Naive thymus-derived CD4-positive, alpha-beta T cell (primary cell): ENCODE data around the gene CLCN5. TPM values are rescaled to one million over a fixed set of nuclear protein-coding genes. Genes with fewer than 3 reads are reported as not detected.
A peak's percentile ranks its signal among the peaks of the same experiment; 100 is the strongest.
"Not testable (repeated sequence)": the region's sequence is repeated elsewhere in the genome, so short reads cannot be mapped to it uniquely, and the experiment has no call there.

ENCODE experiments used
- ATAC-seq: fragments of 150-1000 bp; cut with Tn5 transposase; 2 replicates; pipeline ENCODE4 v1.10.0; 2021; ENCODE audit warnings: mild to moderate bottlenecking, moderate library complexity
- CTCF ChIA-PET: fragments of 350-600 bp; sonication (Branson Sonifier 250); formaldehyde crosslinking; loops from one replicate; lab custom pipeline; 2021; ENCODE audit warnings: antibody characterized with exemption; lab: Charles Lee
- POLR2A ChIA-PET: fragments of 350-600 bp; sonication (Branson Sonifier 250); formaldehyde crosslinking; loops from one replicate; lab custom pipeline; 2021; ENCODE audit warnings: antibody characterized with exemption, inconsistent platforms; lab: Charles Lee
- DNase-seq, 9 donors: peaks; one replicate each; pipeline versions ENCODE4 v3.0.0 to v3.0.0-alpha.2; 2020 to 2022; ENCODE audit warnings: mixed read lengths in 1 of 9
- H3K27ac ChIP-seq: one replicate; pipeline ENCODE4 v1.7.0; 2013; ENCODE audit warnings: mild to moderate bottlenecking, low read depth, low read length, moderate library complexity
- H3K27me3 ChIP-seq, 2 donors: one replicate each; pipeline ENCODE4 v1.7.0; 2013; ENCODE audit warnings: low read length in 2 of 2, mild to moderate bottlenecking in 2 of 2, moderate library complexity in 2 of 2; ENCODE audit not compliant: control insufficient read depth in 2 of 2, insufficient read depth in 2 of 2
- H3K36me3 ChIP-seq, 3 experiments: 1 replicate in 2 of 3; 2 replicates in 1 of 3; pipeline ENCODE4 v1.7.0; 2013; ENCODE audit warnings: low read length in 3 of 3, mild to moderate bottlenecking in 3 of 3, moderate library complexity in 1 of 3; ENCODE audit not compliant: insufficient read depth in 3 of 3, control insufficient read depth in 2 of 3
- H3K4me1 ChIP-seq, 2 donors: one replicate each; pipeline ENCODE4 v1.7.0; 2013; ENCODE audit warnings: low read length in 2 of 2, mild to moderate bottlenecking in 2 of 2, moderate library complexity in 1 of 2; ENCODE audit not compliant: control insufficient read depth in 2 of 2, insufficient read depth in 2 of 2
- H3K4me3 ChIP-seq: 2 replicates; pipeline ENCODE4 v1.7.0; 2013; ENCODE audit warnings: mild to moderate bottlenecking, low read length
- H3K9me3 ChIP-seq, 3 experiments: 1 replicate in 2 of 3; 2 replicates in 1 of 3; pipeline ENCODE4 v1.7.0; 2013; ENCODE audit warnings: low read length in 3 of 3; ENCODE audit not compliant: control insufficient read depth in 2 of 3
- H3K27ac Mint-ChIP-seq, 9 donors: one replicate each; pipeline ENCODE4 v1.8.0; 2020 to 2022; ENCODE audit warnings: mixed read lengths in 9 of 9, mild to moderate bottlenecking in 8 of 9, moderate library complexity in 5 of 9, inconsistent platforms in 2 of 9
- H3K27me3 Mint-ChIP-seq, 5 donors: one replicate each; pipeline ENCODE4 v1.8.0; 2021 to 2022; ENCODE audit warnings: mixed read lengths in 5 of 5, mild to moderate bottlenecking in 1 of 5
- H3K36me3 Mint-ChIP-seq, 5 donors: one replicate each; pipeline ENCODE4 v1.8.0; 2020 to 2022; ENCODE audit warnings: mixed read lengths in 5 of 5, mild to moderate bottlenecking in 3 of 5, inconsistent platforms in 1 of 5
- H3K4me1 Mint-ChIP-seq, 7 donors: one replicate each; pipeline ENCODE4 v1.8.0; 2020 to 2022; ENCODE audit warnings: mixed read lengths in 7 of 7, mild to moderate bottlenecking in 3 of 7, inconsistent platforms in 1 of 7
- H3K4me3 Mint-ChIP-seq, 10 donors: one replicate each; pipeline ENCODE4 v1.8.0; 2020 to 2022; ENCODE audit warnings: mild to moderate bottlenecking in 10 of 10, mixed read lengths in 10 of 10, moderate library complexity in 6 of 10, inconsistent platforms in 2 of 10
- H3K9me3 Mint-ChIP-seq, 11 donors: one replicate each; pipeline ENCODE4 v1.8.0; 2020 to 2022; ENCODE audit warnings: mixed read lengths in 11 of 11, mild to moderate bottlenecking in 4 of 11, inconsistent platforms in 1 of 11, moderate library complexity in 1 of 11
- intact Hi-C, 2 donors: fragments of 100-400 bp; cut with micrococcal nuclease; formaldehyde crosslinking; loops; one replicate each; pipeline ENCODE4 v1.15.1; 2023
- polyA plus RNA-seq, 2 donors: library from polyadenylated mRNA; unstranded; fragments of 300-500 nt; fragmentation: Illumina TruSeq; gene quantifications; one replicate each; pipeline ENCODE4 v1.2.3, GENCODE V29; 2021
- total RNA-seq, 6 experiments: library from RNA in 5 of 6; stranded (reverse) in 5 of 6; gene quantifications; 1 replicate in 5 of 6; 2 replicates in 1 of 6; pipeline ENCODE4 v1.2.3 and lab custom pipeline; 2021 to 2026

The CLCN5 gene
- total and polyA plus RNA-seq, 7 experiments from 2014 or later, result 0.50 to 3.9 (median 3.7) TPM

- Mint-ChIP-seq H3K36me3 (no peaks in the 10 kb centered on the region), H3K4me1 (peaks cover 0 to 5% (median 0%) of the 10 kb centered on the region in 7 donors), H3K9me3 (peaks cover 0 to 1% (median 0%) of the 10 kb centered on the region in 11 donors), H3K27ac (no peak overlapping the region), H3K27me3 (no peaks in the 10 kb centered on the region), H3K4me3 (no peak overlapping the region)
- Histone ChIP-seq H3K4me1 (no peaks in the 10 kb centered on the region), H3K36me3 (no peaks in the 10 kb centered on the region), H3K9me3 (no peaks in the 10 kb centered on the region), H3K27ac (no peak overlapping the region), H3K27me3 (no peaks in the 10 kb centered on the region), H3K4me3 (no peak overlapping the region)
- DNase-seq (no peak), ATAC-seq (no peak)
- ChIA-PET POLR2A (no interaction called here), CTCF (no interaction called here)
- intact Hi-C loops, result no loop called here
These were observed 76.7 kb downstream of the CLCN5 start for GRCh38 chrX:49999087-49999486.

DNA sequence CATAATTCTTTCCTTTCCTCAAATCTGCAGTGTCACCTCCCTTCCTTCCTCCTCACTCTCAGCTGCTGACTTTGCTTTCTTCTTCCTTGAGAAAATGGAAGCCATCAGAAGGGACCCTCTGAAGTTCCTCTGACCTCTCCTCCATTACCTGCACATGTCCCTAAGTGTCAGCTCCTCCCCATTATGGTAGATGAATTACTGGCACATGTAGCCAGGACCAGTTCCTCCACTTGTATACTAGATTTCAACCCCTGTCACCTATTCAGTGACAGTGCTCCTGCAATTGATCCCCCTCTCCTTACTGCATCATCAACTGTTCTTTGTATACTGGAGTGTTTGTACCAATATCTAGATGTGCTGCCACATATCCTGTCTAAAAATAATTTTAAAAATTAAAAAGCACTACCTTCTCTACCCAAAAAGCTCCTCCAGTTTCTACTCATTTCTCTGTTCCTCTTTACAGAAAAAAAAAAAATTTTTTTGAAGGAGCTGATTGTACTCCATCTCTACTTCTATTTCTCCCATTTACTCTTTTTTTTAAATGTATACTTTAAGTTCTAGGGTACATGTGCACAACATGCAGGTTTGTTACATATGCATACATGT is 78.6 kb downstream of the CLCN5 start:
- no peak overlapping the region for H3K4me3 ChIP-seq
- DNase-seq (no peak), ATAC-seq (no peak)
- H3K9me3 ChIP-seq, result no peaks in the 10 kb centered on the region
- no peak overlapping the region for H3K27ac ChIP-seq
- H3K27me3 ChIP-seq, result no peaks in the 10 kb centered on the region
- H3K4me3 Mint-ChIP-seq, result no peak overlapping the region
- peaks cover 0 to 1% (median 0%) of the 10 kb centered on the region in 11 donors for H3K9me3 Mint-ChIP-seq
- POLR2A ChIA-PET, result no interaction called here
- intact Hi-C loops, result no loop called here
- CTCF ChIA-PET, result no interaction called here
- no peak overlapping the region for H3K27ac Mint-ChIP-seq
- H3K27me3 Mint-ChIP-seq, result no peaks in the 10 kb centered on the region
- H3K4me1 Mint-ChIP-seq, result peaks cover 0 to 5% (median 0%) of the 10 kb centered on the region in 7 donors
- no peaks in the 10 kb centered on the region for H3K36me3 Mint-ChIP-seq
- no peaks in the 10 kb centered on the region for H3K4me1 ChIP-seq
- no peaks in the 10 kb centered on the region for H3K36me3 ChIP-seq

GRCh38 chrX:50002067-50002714 is 79.8 kb downstream of the CLCN5 start:
- Mint-ChIP-seq H3K9me3 (peaks cover 0 to 1% (median 0%) of the 10 kb centered on the region in 11 donors), H3K4me3 (no peak overlapping the region), H3K27me3 (no peaks in the 10 kb centered on the region), H3K36me3 (no peaks in the 10 kb centered on the region), H3K4me1 (peaks cover 0 to 5% (median 0%) of the 10 kb centered on the region in 7 donors), H3K27ac (peak overlapping the region in 1 of 9 donors; percentile 45)
- Histone ChIP-seq H3K9me3 (no peaks in the 10 kb centered on the region), H3K27ac (no peak overlapping the region), H3K4me1 (no peaks in the 10 kb centered on the region), H3K4me3 (no peak overlapping the region), H3K27me3 (no peaks in the 10 kb centered on the region), H3K36me3 (no peaks in the 10 kb centered on the region)
- CTCF ChIA-PET, result no interaction called here
- ATAC-seq, result no peak
- no peak for DNase-seq
- intact Hi-C loops, result no loop called here
- POLR2A ChIA-PET, result no interaction called here

- H3K36me3 Mint-ChIP-seq, result no peaks in the 10 kb centered on the region
- H3K9me3 Mint-ChIP-seq, result peaks cover 0 to 2% (median 0%) of the 10 kb centered on the region in 11 donors
- Histone ChIP-seq H3K36me3 (no peaks in the 10 kb centered on the region), H3K27ac (no peak overlapping the region), H3K9me3 (no peaks in the 10 kb centered on the region), H3K27me3 (no peaks in the 10 kb centered on the region), H3K4me1 (no peaks in the 10 kb centered on the region), H3K4me3 (no peak overlapping the region)
- DNase-seq (no peak), ATAC-seq (no peak)
- intact Hi-C loops, result no loop called here
- peaks cover 0 to 5% (median 0%) of the 10 kb centered on the region in 7 donors for H3K4me1 Mint-ChIP-seq
- H3K27ac Mint-ChIP-seq, result no peak overlapping the region
- H3K27me3 Mint-ChIP-seq, result no peaks in the 10 kb centered on the region
- CTCF ChIA-PET, result interaction anchor here (0.6 kb wide), 1 partner anchor 1156 kb away, joined by 3 read pairs; no protein-coding TSS in a partner anchor
- no peak overlapping the region for H3K4me3 Mint-ChIP-seq
- POLR2A ChIA-PET, result no interaction called here
These were observed 81.1 kb downstream of the CLCN5 start for GRCh38 chrX:50003467-50003866.

- H3K36me3 Mint-ChIP-seq, result no peaks in the 10 kb centered on the region
- Histone ChIP-seq H3K9me3 (no peaks in the 10 kb centered on the region), H3K27ac (no peak overlapping the region), H3K27me3 (no peaks in the 10 kb centered on the region), H3K4me3 (no peak overlapping the region), H3K36me3 (no peaks in the 10 kb centered on the region), H3K4me1 (no peaks in the 10 kb centered on the region)
- DNase-seq, result no peak
- no peak for ATAC-seq
- CTCF ChIA-PET, result interaction anchor here (0.6 kb wide), 1 partner anchor 1156 kb away, joined by 3 read pairs; no protein-coding TSS in a partner anchor
- no peaks in the 10 kb centered on the region for H3K27me3 Mint-ChIP-seq
- POLR2A ChIA-PET, result no interaction called here
- no peak overlapping the region for H3K4me3 Mint-ChIP-seq
- peaks cover 0 to 2% (median 0%) of the 10 kb centered on the region in 11 donors for H3K9me3 Mint-ChIP-seq
- intact Hi-C loops, result no loop called here
- H3K4me1 Mint-ChIP-seq, result peaks cover 0 to 5% (median 0%) of the 10 kb centered on the region in 7 donors
- H3K27ac Mint-ChIP-seq, result no peak overlapping the region
These were observed 81.5 kb downstream of the CLCN5 start for GRCh38 chrX:50003927-50004326.

DNA sequence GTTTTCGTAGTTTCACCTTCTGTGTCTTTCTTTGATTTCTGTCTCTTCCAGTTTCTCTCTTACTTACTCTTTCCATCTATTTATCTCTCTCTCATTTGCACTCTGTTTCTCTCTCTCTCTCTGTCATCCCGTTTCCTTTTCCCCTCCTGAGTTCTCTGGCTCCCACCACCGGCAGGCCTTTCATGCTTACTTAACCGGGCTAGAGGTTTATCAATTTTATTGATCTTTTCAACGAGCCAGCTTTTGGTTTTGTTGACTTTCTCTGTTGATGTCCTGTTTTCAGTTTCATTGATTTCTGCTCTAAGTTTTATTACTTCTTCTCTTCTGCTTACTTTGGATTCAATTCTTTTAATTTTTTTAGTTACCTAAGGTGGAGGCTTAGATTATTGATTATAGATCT is 103.2 kb downstream of the CLCN5 start:
- Mint-ChIP-seq H3K9me3 (peaks cover 4 to 34% (median 14%) of the 10 kb centered on the region in 11 donors), H3K36me3 (peaks cover 3 to 24% (median 15%) of the 10 kb centered on the region in 5 donors)
- H3K4me1 ChIP-seq, CTCF ChIA-PET, H3K4me1 Mint-ChIP-seq, POLR2A ChIA-PET, intact Hi-C loops, H3K27ac Mint-ChIP-seq, H3K4me3 ChIP-seq, H3K9me3 ChIP-seq, ATAC-seq, H3K36me3 ChIP-seq, H3K27ac ChIP-seq, H3K4me3 Mint-ChIP-seq, H3K27me3 Mint-ChIP-seq, DNase-seq, H3K27me3 ChIP-seq: not testable (repeated sequence)

DNA sequence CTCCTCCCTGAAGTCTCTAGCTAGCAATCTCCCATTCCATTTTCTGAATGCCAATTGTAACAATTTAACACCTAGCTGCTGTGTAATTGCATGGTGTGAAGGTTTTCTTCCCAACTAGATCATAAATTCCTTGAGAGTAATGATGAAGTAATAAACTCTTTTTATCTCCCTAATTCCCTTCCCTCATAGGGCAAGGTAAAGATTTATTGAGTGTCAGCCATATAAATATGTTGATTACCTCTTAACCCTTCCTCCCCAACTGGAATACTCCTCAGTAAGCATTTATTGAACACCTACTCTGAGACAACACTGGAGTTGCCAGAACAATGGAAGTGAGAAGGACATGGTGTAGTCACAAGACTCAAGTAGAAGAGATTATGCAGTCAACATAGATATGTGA is 112.7 kb downstream of the CLCN5 start:
- H3K36me3 ChIP-seq, result no peaks in the 10 kb centered on the region
- intact Hi-C loops, result no loop called here
- ATAC-seq (no peak), DNase-seq (no peak)
- Mint-ChIP-seq H3K36me3 (peaks cover 0 to 5% (median 4%) of the 10 kb centered on the region in 5 donors), H3K4me3 (no peak overlapping the region), H3K27ac (no peak overlapping the region), H3K9me3 (peaks cover 0 to 5% (median 0%) of the 10 kb centered on the region in 11 donors), H3K27me3 (no peaks in the 10 kb centered on the region), H3K4me1 (no peaks in the 10 kb centered on the region)
- ChIA-PET POLR2A (no interaction called here), CTCF (no interaction called here)
- no peaks in the 10 kb centered on the region for H3K9me3 ChIP-seq
- H3K4me1 ChIP-seq, result no peaks in the 10 kb centered on the region
- H3K27me3 ChIP-seq, result no peaks in the 10 kb centered on the region
- H3K27ac ChIP-seq, result no peak overlapping the region
- H3K4me3 ChIP-seq, result no peak overlapping the region
